ENCODE measurements around the gene MLST8.

Gene MLST8

DNA sequence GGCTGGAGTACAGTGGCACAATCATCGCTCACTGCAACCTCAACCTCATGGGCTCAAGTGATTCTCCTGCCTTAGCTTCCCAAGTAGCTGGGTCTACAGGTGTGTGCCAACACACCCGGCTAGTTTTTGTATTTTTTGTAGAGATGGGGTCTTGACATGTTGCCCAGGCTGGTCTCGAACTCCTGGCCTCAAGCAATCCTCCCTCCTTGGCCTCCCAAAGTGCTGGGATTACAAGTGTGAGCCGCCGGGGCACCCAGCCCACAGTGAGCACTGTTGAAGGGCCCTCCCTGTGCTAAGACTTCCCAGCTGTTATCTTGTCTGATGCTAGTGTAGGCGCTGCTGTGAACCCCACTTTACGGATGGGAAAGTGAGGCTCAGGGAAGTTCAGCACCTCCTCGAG is 16.9 kb upstream of the MLST8 start:
- Histone ChIP-seq H3K4me3 (IDR thresholded peaks at IDR 0.05; ENCODE audit: insufficient read depth, low read depth, low read length) (no peak overlapping the region), H3K27ac (no peak overlapping the region), H3K9ac (no peak overlapping the region), H3K4me1 (ENCODE audit: low read depth, poor library complexity, severe bottlenecking) (no peaks in the 10 kb centered on the region), H4K20me1 (ENCODE audit: insufficient read depth) (no peaks in the 10 kb centered on the region), H3K4me2 (no peak overlapping the region), H2AFZ (ENCODE audit: low read depth) (no peak overlapping the region), H3K79me2 (ENCODE audit: insufficient read depth, low read depth) (no peaks in the 10 kb centered on the region), H3K36me3 (ENCODE audit: insufficient read depth) (no peaks in the 10 kb centered on the region), H3K27me3 (ENCODE audit: insufficient read depth, low read depth) (peaks cover 37% of the 10 kb centered on the region)
- TF ChIP-seq CTCF (conservative IDR thresholded peaks at IDR 0.05; ENCODE audit: low read depth, low read length), result no peak

- no peak overlapping the region for H3K9ac ChIP-seq
- no peaks in the 10 kb centered on the region for H3K79me2 ChIP-seq (ENCODE audit: insufficient read depth, low read depth)
These were observed 15.9 kb upstream of the MLST8 start for GRCh38 chr16:2189252-2189893.

DNA sequence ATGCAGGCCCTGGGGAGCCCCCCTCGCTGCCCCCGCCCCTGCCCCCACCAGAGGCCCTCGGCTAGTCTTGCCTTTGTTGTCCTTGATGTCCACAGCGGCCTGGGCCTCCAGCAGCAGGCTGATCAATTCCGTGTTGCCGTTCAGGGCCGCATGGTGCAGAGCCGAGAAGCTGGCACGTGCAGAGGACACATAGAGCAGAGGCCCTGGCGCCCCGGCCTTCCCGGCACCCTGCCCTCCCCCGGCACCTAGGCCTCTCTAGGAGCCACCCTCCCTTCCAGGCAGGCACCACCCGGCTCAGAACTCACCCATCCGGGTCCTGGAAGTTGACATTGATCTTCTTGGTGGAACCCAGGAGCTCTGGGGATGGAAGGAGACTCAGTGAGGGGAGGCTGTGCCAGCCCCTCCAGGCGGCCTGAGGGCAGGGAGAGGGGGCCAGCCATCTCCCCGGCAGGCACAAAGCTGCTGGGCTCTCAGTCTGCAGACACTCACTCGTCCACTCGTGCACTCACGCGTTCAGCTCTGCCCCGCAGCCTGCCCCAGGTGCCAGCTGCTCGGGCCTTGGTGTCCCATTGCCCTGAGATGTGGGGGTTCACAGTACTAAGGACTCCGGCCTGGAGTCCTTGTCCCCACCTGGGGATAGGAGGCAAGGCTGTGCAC is 15.1 kb upstream of the MLST8 start:
- H4K20me1 ChIP-seq (ENCODE audit: insufficient read depth), result no peaks in the 10 kb centered on the region
- no peak overlapping the region for H2AFZ ChIP-seq (ENCODE audit: low read depth)
- no peaks in the 10 kb centered on the region for H3K36me3 ChIP-seq (ENCODE audit: insufficient read depth)
- H3K27ac ChIP-seq, result no peak overlapping the region
- H3K4me2 ChIP-seq, result no peak overlapping the region
- no peak for TF ChIP-seq CTCF (conservative IDR thresholded peaks at IDR 0.05; ENCODE audit: low read depth, low read length)
- H3K9ac ChIP-seq, result no peak overlapping the region
- no peaks in the 10 kb centered on the region for H3K4me1 ChIP-seq (ENCODE audit: low read depth, poor library complexity, severe bottlenecking)
- no peaks in the 10 kb centered on the region for H3K79me2 ChIP-seq (ENCODE audit: insufficient read depth, low read depth)
- peaks cover 50% of the 10 kb centered on the region for H3K27me3 ChIP-seq (ENCODE audit: insufficient read depth, low read depth)
- no peak overlapping the region for H3K4me3 ChIP-seq (IDR thresholded peaks at IDR 0.05; ENCODE audit: insufficient read depth, low read depth, low read length)

More at GRCh38 chr16:2189252-2189893, 15.9 kb upstream of the MLST8 start:
- H3K27me3 ChIP-seq (ENCODE audit: insufficient read depth, low read depth), result peaks cover 47% of the 10 kb centered on the region
- H3K4me2 ChIP-seq, result no peak overlapping the region
- no peaks in the 10 kb centered on the region for H3K4me1 ChIP-seq (ENCODE audit: low read depth, poor library complexity, severe bottlenecking)
- no peak for TF ChIP-seq CTCF (conservative IDR thresholded peaks at IDR 0.05; ENCODE audit: low read depth, low read length)
- H3K36me3 ChIP-seq (ENCODE audit: insufficient read depth), result no peaks in the 10 kb centered on the region
- H4K20me1 ChIP-seq (ENCODE audit: insufficient read depth), result no peaks in the 10 kb centered on the region
- H2AFZ ChIP-seq (ENCODE audit: low read depth), result no peak overlapping the region
- no peak overlapping the region for H3K4me3 ChIP-seq (IDR thresholded peaks at IDR 0.05; ENCODE audit: insufficient read depth, low read depth, low read length)
- no peak overlapping the region for H3K27ac ChIP-seq

DNA sequence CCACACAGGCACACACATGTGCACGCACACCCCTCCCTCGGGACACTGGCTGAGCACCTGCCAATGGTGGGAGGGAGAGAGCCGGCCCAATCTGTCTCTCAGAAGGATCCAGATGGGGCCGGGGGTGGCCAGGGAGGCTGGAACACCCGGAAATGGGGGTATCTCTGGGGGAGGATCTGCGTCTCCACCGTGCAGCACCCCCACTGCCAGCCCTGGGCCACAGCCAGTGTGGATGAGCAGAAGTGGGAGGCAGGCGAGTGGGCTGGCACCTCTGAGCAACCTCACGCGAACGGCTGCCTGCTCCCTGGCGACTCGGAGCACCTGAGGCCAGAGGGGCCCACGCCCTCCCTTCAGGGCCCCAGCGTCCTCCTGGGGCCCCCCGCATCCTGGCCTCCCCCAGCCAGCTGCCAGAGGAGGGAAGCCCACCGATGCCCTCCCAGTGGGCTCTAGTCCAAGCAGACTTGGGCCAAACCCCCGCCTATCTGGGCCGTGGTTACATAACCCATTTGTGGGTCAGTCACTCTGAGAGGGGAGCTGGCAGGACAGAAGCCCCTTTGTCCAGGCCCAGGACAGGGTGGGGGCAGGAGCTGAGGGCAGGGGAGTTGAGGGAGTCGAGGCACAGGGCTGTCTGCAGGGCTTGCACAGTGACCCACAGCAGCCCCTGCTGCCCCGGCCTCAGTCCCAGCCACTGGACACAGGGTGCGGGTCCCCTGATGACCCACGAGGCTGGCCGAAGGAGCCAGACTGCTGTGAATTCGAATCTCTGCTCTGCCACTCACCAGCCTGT is 14.4 kb upstream of the MLST8 start:
- H3K27ac ChIP-seq, result no peak overlapping the region
- H3K4me1 ChIP-seq (ENCODE audit: low read depth, poor library complexity, severe bottlenecking), result no peaks in the 10 kb centered on the region
- no peaks in the 10 kb centered on the region for H3K36me3 ChIP-seq (ENCODE audit: insufficient read depth)
- H3K4me2 ChIP-seq, result no peak overlapping the region
- H3K9ac ChIP-seq, result no peak overlapping the region
- no peak overlapping the region for H3K4me3 ChIP-seq (IDR thresholded peaks at IDR 0.05; ENCODE audit: insufficient read depth, low read depth, low read length)
- H3K79me2 ChIP-seq (ENCODE audit: insufficient read depth, low read depth), result no peaks in the 10 kb centered on the region
- H3K27me3 ChIP-seq (ENCODE audit: insufficient read depth, low read depth), result peaks cover 50% of the 10 kb centered on the region
- H4K20me1 ChIP-seq (ENCODE audit: insufficient read depth), result no peaks in the 10 kb centered on the region
- H2AFZ ChIP-seq (ENCODE audit: low read depth), result no peak overlapping the region
- no peak for TF ChIP-seq CTCF (conservative IDR thresholded peaks at IDR 0.05; ENCODE audit: low read depth, low read length)

Data from KMS-11 (cell line).